22Rv1 (cell line): ENCODE measurements around the gene ARMC9.

Experiments used
- H3K27ac ChIP-seq: fragments of 450-650 bp; 2 replicates; pipeline ENCODE4 v1.5.1; 2017
- ZFX ChIP-seq: fragments of 450-650 bp; IDR thresholded peaks from 2 replicates; pipeline ENCODE4 v1.6.1; 2017; ENCODE audit warnings: antibody characterized with exemption, borderline replicate concordance
- TF ChIP-seq, protein P1 (sequence below): fragments of 450-650 bp; IDR thresholded peaks from 2 replicates; pipeline ENCODE4 v1.5.1; 2017; ENCODE audit warnings: mild to moderate bottlenecking

The ARMC9 gene

DNA sequence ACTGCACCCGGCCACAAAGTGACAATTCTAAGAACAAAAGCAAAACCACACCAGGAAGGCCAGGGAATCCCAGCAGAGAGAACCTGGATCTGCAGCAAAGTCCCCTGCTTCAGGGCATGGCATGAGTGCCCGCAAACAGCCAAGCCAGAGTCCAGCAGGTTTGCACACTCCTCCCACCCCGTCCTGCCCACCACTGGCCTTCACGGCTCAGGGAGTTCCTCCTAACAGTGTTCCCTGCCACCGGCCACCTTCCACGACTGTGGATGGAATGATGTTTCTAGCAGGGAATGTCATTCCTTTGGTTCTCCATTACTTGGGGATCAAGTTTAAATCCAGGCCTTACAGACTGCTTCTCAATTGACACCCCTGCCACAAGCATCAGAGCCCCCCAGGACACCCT is 155.0 kb downstream of the ARMC9 start:
- H3K27ac ChIP-seq: no peak overlapping the region
- TF ChIP-seq, protein P1, sequence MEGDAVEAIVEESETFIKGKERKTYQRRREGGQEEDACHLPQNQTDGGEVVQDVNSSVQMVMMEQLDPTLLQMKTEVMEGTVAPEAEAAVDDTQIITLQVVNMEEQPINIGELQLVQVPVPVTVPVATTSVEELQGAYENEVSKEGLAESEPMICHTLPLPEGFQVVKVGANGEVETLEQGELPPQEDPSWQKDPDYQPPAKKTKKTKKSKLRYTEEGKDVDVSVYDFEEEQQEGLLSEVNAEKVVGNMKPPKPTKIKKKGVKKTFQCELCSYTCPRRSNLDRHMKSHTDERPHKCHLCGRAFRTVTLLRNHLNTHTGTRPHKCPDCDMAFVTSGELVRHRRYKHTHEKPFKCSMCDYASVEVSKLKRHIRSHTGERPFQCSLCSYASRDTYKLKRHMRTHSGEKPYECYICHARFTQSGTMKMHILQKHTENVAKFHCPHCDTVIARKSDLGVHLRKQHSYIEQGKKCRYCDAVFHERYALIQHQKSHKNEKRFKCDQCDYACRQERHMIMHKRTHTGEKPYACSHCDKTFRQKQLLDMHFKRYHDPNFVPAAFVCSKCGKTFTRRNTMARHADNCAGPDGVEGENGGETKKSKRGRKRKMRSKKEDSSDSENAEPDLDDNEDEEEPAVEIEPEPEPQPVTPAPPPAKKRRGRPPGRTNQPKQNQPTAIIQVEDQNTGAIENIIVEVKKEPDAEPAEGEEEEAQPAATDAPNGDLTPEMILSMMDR: no peak
- no peak for TF ChIP-seq ZFX

- no peak overlapping the region for H3K27ac ChIP-seq
- no peak for TF ChIP-seq ZFX
- TF ChIP-seq, protein P1: no peak
These were observed 157.4 kb downstream of the ARMC9 start for GRCh38 chr2:231355508-231356465.

GRCh38 chr2:231356466-231356844 is 158.0 kb downstream of the ARMC9 start:
- H3K27ac ChIP-seq: no peak overlapping the region
- TF ChIP-seq, protein P1: no peak
- no peak for TF ChIP-seq ZFX

DNA sequence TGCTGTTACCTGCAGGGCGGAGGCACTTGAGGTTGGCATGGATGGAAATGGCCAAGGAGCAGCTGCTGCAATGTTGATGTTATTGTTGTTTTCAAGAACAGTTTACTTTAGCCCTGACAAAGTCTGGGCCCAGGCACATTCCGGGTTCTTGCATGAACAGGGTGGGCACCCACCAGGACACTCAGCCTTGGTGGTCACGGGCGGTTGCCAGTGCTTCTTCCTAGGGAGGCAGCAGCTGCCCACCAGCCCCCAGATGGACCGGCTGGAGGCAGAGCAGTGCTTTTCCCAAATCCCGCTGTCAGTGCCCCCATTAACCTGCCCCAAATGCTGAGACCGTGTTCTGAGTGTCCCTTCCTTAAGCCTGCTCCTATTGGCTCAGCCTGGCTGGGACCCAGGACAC is 158.6 kb downstream of the ARMC9 start:
- H3K27ac ChIP-seq: no peak overlapping the region
- no peak for TF ChIP-seq ZFX
- TF ChIP-seq, protein P1: no peak

GRCh38 chr2:231357931-231358330 is 159.5 kb downstream of the ARMC9 start:
- TF ChIP-seq, protein P1: no peak
- no peak for TF ChIP-seq ZFX
- no peak overlapping the region for H3K27ac ChIP-seq

GRCh38 chr2:231359441-231359840 is 161.0 kb downstream of the ARMC9 start:
- H3K27ac ChIP-seq: no peak overlapping the region
- no peak for TF ChIP-seq ZFX
- TF ChIP-seq, protein P1: no peak

- no peak for TF ChIP-seq ZFX
- TF ChIP-seq, protein P1: no peak
- no peak overlapping the region for H3K27ac ChIP-seq
These were observed 161.5 kb downstream of the ARMC9 start for GRCh38 chr2:231359948-231360347.
